WTC11 (cell line): ENCODE measurements around the gene LRRC14B. TPM values are rescaled to one million over a fixed set of nuclear protein-coding genes. Genes with fewer than 3 reads are reported as not detected.
"Not testable (repeated sequence)": the region's sequence is repeated elsewhere in the genome, so short reads cannot be mapped to it uniquely, and the experiment has no call there.

Source experiments
- ATAC-seq: fragments of 200-7000 bp; cut with Tn5 transposase; 2 replicates; pipeline ENCODE4 v1.10.0; 2021; ENCODE audit warnings: mild to moderate bottlenecking, moderate library complexity
- CTCF ChIA-PET: fragments of 300-600 bp; sonication (Branson Sonifier 250); formaldehyde crosslinking; loops from one replicate; lab custom pipeline; 2021; ENCODE audit warnings: antibody characterized with exemption; lab: Charles Lee
- POLR2A ChIA-PET: fragments of 350-600 bp; sonication (Branson Sonifier 250); formaldehyde crosslinking; loops from one replicate; lab custom pipeline; 2021; ENCODE audit warnings: antibody characterized with exemption; lab: Charles Lee
- DNase-seq: peaks from one replicate; pipeline ENCODE4 v3.0.0; 2021; ENCODE audit warnings: low spot score
- H3K27ac Mint-ChIP-seq: 2 replicates; pipeline ENCODE4 v1.8.0; 2021; ENCODE audit warnings: mixed read lengths
- H3K27me3 Mint-ChIP-seq: 2 replicates; pipeline ENCODE4 v1.8.0; 2021; ENCODE audit warnings: low read depth, mild to moderate bottlenecking, moderate library complexity, mixed read lengths
- H3K36me3 Mint-ChIP-seq: 2 replicates; pipeline ENCODE4 v1.8.0; 2021; ENCODE audit warnings: mixed read lengths
- H3K4me1 Mint-ChIP-seq: 2 replicates; pipeline ENCODE4 v1.8.0; 2022; ENCODE audit warnings: mixed read lengths
- H3K4me3 Mint-ChIP-seq: 2 replicates; pipeline ENCODE4 v1.8.0; 2021; ENCODE audit warnings: mild to moderate bottlenecking, moderate library complexity, mixed read lengths
- H3K9me3 Mint-ChIP-seq: 2 replicates; pipeline ENCODE4 v1.8.0; 2021; ENCODE audit warnings: mixed read lengths
- CREM ChIP-seq: sonication (generic); formaldehyde crosslinking; IDR thresholded peaks from 2 replicates; pipeline ENCODE4 v1.8.1; 2022; ENCODE audit warnings: mild to moderate bottlenecking, missing genetic modification reagents, moderate library complexity
- JAZF1 ChIP-seq: fragments of 250-450 bp; sonication (Bioruptor Pico); IDR thresholded peaks from 2 replicates; pipeline ENCODE4 v1.9.0; 2021; ENCODE audit warnings: moderate library complexity, mild to moderate bottlenecking, inconsistent platforms
- NFYB ChIP-seq: sonication (generic); formaldehyde crosslinking; conservative IDR thresholded peaks from 2 replicates; pipeline ENCODE4 v1.8.0; 2022; ENCODE audit warnings: low read depth, missing genetic modification reagents
- NR3C1 ChIP-seq: sonication (generic); formaldehyde crosslinking; conservative IDR thresholded peaks from 2 replicates; pipeline ENCODE4 v1.8.1; 2023; ENCODE audit warnings: low read depth, mild to moderate bottlenecking, missing genetic modification reagents
- ZBTB21 ChIP-seq: sonication (generic); formaldehyde crosslinking; IDR thresholded peaks from 2 replicates; pipeline ENCODE4 v1.8.1; 2023; ENCODE audit warnings: mild to moderate bottlenecking, missing genetic modification reagents, borderline replicate concordance
- ZNF219 ChIP-seq: sonication (generic); formaldehyde crosslinking; IDR thresholded peaks from 2 replicates; pipeline ENCODE4 v1.8.0; 2023; ENCODE audit warnings: missing genetic modification reagents, mild to moderate bottlenecking, borderline replicate concordance
- ZNF263 ChIP-seq: sonication (generic); formaldehyde crosslinking; IDR thresholded peaks from 2 replicates; pipeline ENCODE4 v1.8.1; 2022; ENCODE audit warnings: low read depth, mild to moderate bottlenecking, moderate library complexity, missing genetic modification reagents
- total RNA-seq: library from RNA; stranded (reverse); gene quantifications from 3 replicates; pipeline ENCODE4 v1.2.3, GENCODE V29; 2021
- TF ChIP-seq, protein P1 (sequence below): sonication (generic); formaldehyde crosslinking; IDR thresholded peaks from 2 replicates; pipeline ENCODE4 v1.8.1; 2023; ENCODE audit warnings: mild to moderate bottlenecking, moderate library complexity, missing genetic modification reagents
- TF ChIP-seq, protein P2 (sequence below): sonication (generic); formaldehyde crosslinking; IDR thresholded peaks from 2 replicates; pipeline ENCODE4 v1.8.1; 2022; ENCODE audit warnings: low read depth, missing genetic modification reagents, borderline replicate concordance
- TF ChIP-seq, protein P3 (sequence below): sonication (generic); formaldehyde crosslinking; IDR thresholded peaks from 2 replicates; pipeline ENCODE4 v1.8.0; 2022; ENCODE audit warnings: mild to moderate bottlenecking, missing genetic modification reagents
- TF ChIP-seq, protein P4 (sequence below): sonication (generic); formaldehyde crosslinking; IDR thresholded peaks from 2 replicates; pipeline ENCODE4 v1.8.0; 2022; ENCODE audit warnings: missing genetic modification reagents
- TF ChIP-seq, protein P5 (sequence below): sonication (generic); formaldehyde crosslinking; IDR thresholded peaks from 2 replicates; pipeline ENCODE4 v1.8.1; 2023; ENCODE audit warnings: mild to moderate bottlenecking, missing genetic modification reagents, moderate library complexity
- TF ChIP-seq, protein P6 (sequence below): sonication (generic); formaldehyde crosslinking; IDR thresholded peaks from 2 replicates; pipeline ENCODE4 v1.8.0; 2023; ENCODE audit warnings: missing genetic modification reagents, mild to moderate bottlenecking, borderline replicate concordance
- TF ChIP-seq, protein P7 (sequence below): sonication (generic); formaldehyde crosslinking; IDR thresholded peaks from 2 replicates; pipeline ENCODE4 v1.8.0; 2022; ENCODE audit warnings: mild to moderate bottlenecking, missing genetic modification reagents
- TF ChIP-seq, protein P8 (sequence below): fragments of 250-450 bp; sonication (Bioruptor Pico); IDR thresholded peaks from 2 replicates; pipeline ENCODE4 v1.8.0; 2021; ENCODE audit warnings: mild to moderate bottlenecking

The LRRC14B gene
- total RNA-seq, 1 experiment from 2014 or later, result not detected

DNA sequence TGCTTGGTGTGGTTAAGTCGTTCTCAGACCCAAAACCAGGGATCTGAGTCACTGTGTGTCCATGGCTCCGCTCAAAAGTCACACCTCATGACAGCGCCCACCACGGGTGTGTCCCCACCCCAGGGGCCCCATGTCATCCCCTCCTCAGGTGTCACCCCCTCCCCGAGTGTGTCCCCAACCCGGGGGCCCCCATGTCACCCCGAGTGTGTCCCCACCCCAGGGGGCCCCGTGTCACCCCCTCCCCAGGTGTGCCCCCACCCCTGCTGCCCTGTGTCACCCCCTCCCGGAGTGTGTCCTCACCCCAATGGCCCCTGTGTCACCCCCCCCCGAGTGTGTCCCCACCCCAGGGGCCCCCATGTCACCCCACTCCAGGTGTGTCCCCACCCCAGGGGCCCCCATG is 5.1 kb downstream of the LRRC14B start:
- Mint-ChIP-seq H3K27ac (no peak overlapping the region), H3K27me3 (no peaks in the 10 kb centered on the region), H3K4me3 (no peak overlapping the region), H3K9me3 (no peaks in the 10 kb centered on the region), H3K36me3 (no peaks in the 10 kb centered on the region), H3K4me1 (peaks cover 4% of the 10 kb centered on the region)
- POLR2A ChIA-PET, result no interaction called here
- DNase-seq (no peak), ATAC-seq (no peak)
- CTCF ChIA-PET, result interaction anchor here (0.5 kb wide), 1 partner anchor 11 kb away, joined by 3 read pairs; no protein-coding TSS in a partner anchor
- TF ChIP-seq, protein P1, sequence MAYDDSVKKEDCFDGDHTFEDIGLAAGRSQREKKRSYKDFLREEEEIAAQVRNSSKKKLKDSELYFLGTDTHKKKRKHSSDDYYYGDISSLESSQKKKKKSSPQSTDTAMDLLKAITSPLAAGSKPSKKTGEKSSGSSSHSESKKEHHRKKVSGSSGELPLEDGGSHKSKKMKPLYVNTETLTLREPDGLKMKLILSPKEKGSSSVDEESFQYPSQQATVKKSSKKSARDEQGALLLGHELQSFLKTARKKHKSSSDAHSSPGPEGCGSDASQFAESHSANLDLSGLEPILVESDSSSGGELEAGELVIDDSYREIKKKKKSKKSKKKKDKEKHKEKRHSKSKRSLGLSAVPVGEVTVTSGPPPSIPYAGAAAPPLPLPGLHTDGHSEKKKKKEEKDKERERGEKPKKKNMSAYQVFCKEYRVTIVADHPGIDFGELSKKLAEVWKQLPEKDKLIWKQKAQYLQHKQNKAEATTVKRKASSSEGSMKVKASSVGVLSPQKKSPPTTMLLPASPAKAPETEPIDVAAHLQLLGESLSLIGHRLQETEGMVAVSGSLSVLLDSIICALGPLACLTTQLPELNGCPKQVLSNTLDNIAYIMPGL (CRISPR knock-in tag), result no peak
- TF ChIP-seq, protein P2, sequence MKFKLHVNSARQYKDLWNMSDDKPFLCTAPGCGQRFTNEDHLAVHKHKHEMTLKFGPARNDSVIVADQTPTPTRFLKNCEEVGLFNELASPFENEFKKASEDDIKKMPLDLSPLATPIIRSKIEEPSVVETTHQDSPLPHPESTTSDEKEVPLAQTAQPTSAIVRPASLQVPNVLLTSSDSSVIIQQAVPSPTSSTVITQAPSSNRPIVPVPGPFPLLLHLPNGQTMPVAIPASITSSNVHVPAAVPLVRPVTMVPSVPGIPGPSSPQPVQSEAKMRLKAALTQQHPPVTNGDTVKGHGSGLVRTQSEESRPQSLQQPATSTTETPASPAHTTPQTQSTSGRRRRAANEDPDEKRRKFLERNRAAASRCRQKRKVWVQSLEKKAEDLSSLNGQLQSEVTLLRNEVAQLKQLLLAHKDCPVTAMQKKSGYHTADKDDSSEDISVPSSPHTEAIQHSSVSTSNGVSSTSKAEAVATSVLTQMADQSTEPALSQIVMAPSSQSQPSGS, result no peak
- TF ChIP-seq ZNF219 (CRISPR knock-in tag), result no peak
- no peak for TF ChIP-seq CREM
- no peak for TF ChIP-seq NFYB
- TF ChIP-seq ZNF263 (CRISPR knock-in tag), result no peak
- no peak for TF ChIP-seq ZBTB21 (CRISPR knock-in tag)
- TF ChIP-seq NR3C1, result no peak
- TF ChIP-seq, protein P3, sequence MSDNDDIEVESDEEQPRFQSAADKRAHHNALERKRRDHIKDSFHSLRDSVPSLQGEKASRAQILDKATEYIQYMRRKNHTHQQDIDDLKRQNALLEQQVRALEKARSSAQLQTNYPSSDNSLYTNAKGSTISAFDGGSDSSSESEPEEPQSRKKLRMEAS (CRISPR knock-in tag), result no peak
- TF ChIP-seq, protein P4, sequence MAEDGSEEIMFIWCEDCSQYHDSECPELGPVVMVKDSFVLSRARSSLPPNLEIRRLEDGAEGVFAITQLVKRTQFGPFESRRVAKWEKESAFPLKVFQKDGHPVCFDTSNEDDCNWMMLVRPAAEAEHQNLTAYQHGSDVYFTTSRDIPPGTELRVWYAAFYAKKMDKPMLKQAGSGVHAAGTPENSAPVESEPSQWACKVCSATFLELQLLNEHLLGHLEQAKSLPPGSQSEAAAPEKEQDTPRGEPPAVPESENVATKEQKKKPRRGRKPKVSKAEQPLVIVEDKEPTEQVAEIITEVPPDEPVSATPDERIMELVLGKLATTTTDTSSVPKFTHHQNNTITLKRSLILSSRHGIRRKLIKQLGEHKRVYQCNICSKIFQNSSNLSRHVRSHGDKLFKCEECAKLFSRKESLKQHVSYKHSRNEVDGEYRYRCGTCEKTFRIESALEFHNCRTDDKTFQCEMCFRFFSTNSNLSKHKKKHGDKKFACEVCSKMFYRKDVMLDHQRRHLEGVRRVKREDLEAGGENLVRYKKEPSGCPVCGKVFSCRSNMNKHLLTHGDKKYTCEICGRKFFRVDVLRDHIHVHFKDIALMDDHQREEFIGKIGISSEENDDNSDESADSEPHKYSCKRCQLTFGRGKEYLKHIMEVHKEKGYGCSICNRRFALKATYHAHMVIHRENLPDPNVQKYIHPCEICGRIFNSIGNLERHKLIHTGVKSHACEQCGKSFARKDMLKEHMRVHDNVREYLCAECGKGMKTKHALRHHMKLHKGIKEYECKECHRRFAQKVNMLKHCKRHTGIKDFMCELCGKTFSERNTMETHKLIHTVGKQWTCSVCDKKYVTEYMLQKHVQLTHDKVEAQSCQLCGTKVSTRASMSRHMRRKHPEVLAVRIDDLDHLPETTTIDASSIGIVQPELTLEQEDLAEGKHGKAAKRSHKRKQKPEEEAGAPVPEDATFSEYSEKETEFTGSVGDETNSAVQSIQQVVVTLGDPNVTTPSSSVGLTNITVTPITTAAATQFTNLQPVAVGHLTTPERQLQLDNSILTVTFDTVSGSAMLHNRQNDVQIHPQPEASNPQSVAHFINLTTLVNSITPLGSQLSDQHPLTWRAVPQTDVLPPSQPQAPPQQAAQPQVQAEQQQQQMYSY (CRISPR knock-in tag), result no peak
- TF ChIP-seq, protein P5, sequence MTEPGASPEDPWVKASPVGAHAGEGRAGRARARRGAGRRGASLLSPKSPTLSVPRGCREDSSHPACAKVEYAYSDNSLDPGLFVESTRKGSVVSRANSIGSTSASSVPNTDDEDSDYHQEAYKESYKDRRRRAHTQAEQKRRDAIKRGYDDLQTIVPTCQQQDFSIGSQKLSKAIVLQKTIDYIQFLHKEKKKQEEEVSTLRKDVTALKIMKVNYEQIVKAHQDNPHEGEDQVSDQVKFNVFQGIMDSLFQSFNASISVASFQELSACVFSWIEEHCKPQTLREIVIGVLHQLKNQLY (CRISPR knock-in tag), result no peak
- TF ChIP-seq, protein P6, sequence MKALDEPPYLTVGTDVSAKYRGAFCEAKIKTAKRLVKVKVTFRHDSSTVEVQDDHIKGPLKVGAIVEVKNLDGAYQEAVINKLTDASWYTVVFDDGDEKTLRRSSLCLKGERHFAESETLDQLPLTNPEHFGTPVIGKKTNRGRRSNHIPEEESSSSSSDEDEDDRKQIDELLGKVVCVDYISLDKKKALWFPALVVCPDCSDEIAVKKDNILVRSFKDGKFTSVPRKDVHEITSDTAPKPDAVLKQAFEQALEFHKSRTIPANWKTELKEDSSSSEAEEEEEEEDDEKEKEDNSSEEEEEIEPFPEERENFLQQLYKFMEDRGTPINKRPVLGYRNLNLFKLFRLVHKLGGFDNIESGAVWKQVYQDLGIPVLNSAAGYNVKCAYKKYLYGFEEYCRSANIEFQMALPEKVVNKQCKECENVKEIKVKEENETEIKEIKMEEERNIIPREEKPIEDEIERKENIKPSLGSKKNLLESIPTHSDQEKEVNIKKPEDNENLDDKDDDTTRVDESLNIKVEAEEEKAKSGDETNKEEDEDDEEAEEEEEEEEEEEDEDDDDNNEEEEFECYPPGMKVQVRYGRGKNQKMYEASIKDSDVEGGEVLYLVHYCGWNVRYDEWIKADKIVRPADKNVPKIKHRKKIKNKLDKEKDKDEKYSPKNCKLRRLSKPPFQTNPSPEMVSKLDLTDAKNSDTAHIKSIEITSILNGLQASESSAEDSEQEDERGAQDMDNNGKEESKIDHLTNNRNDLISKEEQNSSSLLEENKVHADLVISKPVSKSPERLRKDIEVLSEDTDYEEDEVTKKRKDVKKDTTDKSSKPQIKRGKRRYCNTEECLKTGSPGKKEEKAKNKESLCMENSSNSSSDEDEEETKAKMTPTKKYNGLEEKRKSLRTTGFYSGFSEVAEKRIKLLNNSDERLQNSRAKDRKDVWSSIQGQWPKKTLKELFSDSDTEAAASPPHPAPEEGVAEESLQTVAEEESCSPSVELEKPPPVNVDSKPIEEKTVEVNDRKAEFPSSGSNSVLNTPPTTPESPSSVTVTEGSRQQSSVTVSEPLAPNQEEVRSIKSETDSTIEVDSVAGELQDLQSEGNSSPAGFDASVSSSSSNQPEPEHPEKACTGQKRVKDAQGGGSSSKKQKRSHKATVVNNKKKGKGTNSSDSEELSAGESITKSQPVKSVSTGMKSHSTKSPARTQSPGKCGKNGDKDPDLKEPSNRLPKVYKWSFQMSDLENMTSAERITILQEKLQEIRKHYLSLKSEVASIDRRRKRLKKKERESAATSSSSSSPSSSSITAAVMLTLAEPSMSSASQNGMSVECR (CRISPR knock-in tag), result no peak
- TF ChIP-seq, protein P7, sequence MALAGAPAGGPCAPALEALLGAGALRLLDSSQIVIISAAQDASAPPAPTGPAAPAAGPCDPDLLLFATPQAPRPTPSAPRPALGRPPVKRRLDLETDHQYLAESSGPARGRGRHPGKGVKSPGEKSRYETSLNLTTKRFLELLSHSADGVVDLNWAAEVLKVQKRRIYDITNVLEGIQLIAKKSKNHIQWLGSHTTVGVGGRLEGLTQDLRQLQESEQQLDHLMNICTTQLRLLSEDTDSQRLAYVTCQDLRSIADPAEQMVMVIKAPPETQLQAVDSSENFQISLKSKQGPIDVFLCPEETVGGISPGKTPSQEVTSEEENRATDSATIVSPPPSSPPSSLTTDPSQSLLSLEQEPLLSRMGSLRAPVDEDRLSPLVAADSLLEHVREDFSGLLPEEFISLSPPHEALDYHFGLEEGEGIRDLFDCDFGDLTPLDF (CRISPR knock-in tag), result no peak
- no peak for TF ChIP-seq JAZF1 (CRISPR knock-in tag)
- TF ChIP-seq, protein P8, sequence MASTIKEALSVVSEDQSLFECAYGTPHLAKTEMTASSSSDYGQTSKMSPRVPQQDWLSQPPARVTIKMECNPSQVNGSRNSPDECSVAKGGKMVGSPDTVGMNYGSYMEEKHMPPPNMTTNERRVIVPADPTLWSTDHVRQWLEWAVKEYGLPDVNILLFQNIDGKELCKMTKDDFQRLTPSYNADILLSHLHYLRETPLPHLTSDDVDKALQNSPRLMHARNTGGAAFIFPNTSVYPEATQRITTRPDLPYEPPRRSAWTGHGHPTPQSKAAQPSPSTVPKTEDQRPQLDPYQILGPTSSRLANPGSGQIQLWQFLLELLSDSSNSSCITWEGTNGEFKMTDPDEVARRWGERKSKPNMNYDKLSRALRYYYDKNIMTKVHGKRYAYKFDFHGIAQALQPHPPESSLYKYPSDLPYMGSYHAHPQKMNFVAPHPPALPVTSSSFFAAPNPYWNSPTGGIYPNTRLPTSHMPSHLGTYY (CRISPR knock-in tag), result no peak

DNA sequence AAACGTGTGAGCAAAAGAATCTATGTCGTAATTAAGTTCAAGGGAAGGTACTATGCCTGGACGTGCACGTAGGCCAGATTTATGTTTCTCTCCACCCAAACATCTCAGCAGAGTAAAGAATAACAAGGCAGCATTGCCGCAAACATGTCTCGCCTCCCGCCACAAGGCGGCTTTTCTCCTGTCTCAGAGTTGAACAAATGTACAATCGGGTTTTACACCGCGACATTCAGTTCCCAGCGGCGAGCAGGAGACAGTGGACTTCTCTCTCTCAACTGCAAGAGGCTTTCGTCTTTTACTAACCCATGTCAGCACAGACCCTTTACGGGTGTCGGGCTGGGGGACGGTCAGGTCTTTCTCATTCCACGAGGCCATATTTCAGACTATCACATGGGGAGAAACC is 5.7 kb downstream of the LRRC14B start:
- H3K9me3 Mint-ChIP-seq, H3K27me3 Mint-ChIP-seq, H3K36me3 Mint-ChIP-seq, POLR2A ChIA-PET, ATAC-seq, CTCF ChIA-PET, H3K4me3 Mint-ChIP-seq, DNase-seq: not testable (repeated sequence)
- H3K4me1 Mint-ChIP-seq, result peaks cover 10% of the 10 kb centered on the region
- peak overlapping the region; percentile 60; the same call in 1 of the 2 replicates for H3K27ac Mint-ChIP-seq
